IMR-90 (cell line): ENCODE results near the gene MDC1. TPM values are rescaled to one million over a fixed set of nuclear protein-coding genes. Genes with fewer than 3 reads are reported as not detected.
A peak's percentile ranks its signal among the peaks of the same experiment; 100 is the strongest.

Source experiments
- ATAC-seq: fragments of 200-7000 bp; cut with Tn5 transposase; 2 replicates; pipeline ENCODE4 v1.9.1; 2020; ENCODE audit warnings: low read depth, mild to moderate bottlenecking, moderate library complexity
- BruUV-seq: library from RNA; stranded (reverse); fragments of 400-500 nt; replicated peaks from 2 replicates; lab custom pipeline; 2021; lab: Mats Ljungman, UMichigan
- CTCF ChIA-PET: fragments of 300-600 bp; formaldehyde crosslinking; extraction: SDS; loops from one replicate; lab custom pipeline; 2021; ENCODE audit warnings: antibody characterized with exemption; lab: Yijun Ruan, JAX
- POLR2A ChIA-PET: fragments of 300-600 bp; sonication (Branson Sonifier 250); formaldehyde crosslinking; loops from one replicate; lab custom pipeline; 2022; ENCODE audit warnings: antibody characterized with exemption; ENCODE audit not compliant: unreplicated experiment; lab: Charles Lee
- DNase-seq: peaks from one replicate; pipeline ENCODE4 v3.0.0; 2013
- H2AFZ ChIP-seq: replicated peaks from 2 replicates; pipeline ENCODE3; 2013; ENCODE audit warnings: low read length, mild to moderate bottlenecking; ENCODE audit not compliant: poor library complexity
- H2AK5ac ChIP-seq: 2 replicates; pipeline ENCODE4 v1.6.1; 2013; ENCODE audit warnings: low read depth, low read length, inconsistent platforms
- H2AK9ac ChIP-seq: replicated peaks from 2 replicates; pipeline ENCODE3; 2013; ENCODE audit warnings: mild to moderate bottlenecking, low read depth, low read length, moderate library complexity; ENCODE audit not compliant: poor library complexity
- H2BK120ac ChIP-seq: 2 replicates; pipeline ENCODE4 v1.6.1; 2013; ENCODE audit warnings: low read depth, low read length, inconsistent platforms
- H2BK15ac ChIP-seq: 3 replicates; pipeline ENCODE4 v1.6.1; 2013; ENCODE audit warnings: low read depth, low read length, inconsistent platforms
- H2BK20ac ChIP-seq: 2 replicates; pipeline ENCODE4 v1.6.1; 2013; ENCODE audit warnings: low read depth, mild to moderate bottlenecking, inconsistent platforms, low read length, moderate library complexity
- H2BK5ac ChIP-seq: 2 replicates; pipeline ENCODE4 v1.6.1; 2013; ENCODE audit warnings: mild to moderate bottlenecking, low read depth, low read length, inconsistent platforms; ENCODE audit not compliant: poor library complexity, severe bottlenecking
- H3K14ac ChIP-seq: replicated peaks from 2 replicates; pipeline ENCODE4 v1.6.1; 2013; ENCODE audit warnings: low read depth, low read length, inconsistent platforms
- H3K18ac ChIP-seq: 2 replicates; pipeline ENCODE4 v1.6.1; 2013; ENCODE audit warnings: low read depth, low read length, control low read depth
- H3K23ac ChIP-seq: 2 replicates; pipeline ENCODE4 v1.6.1; 2013; ENCODE audit warnings: low read depth, low read length, inconsistent platforms
- H3K27ac ChIP-seq: 2 replicates; pipeline ENCODE4 v1.5.1; 2013; ENCODE audit warnings: mild to moderate bottlenecking, control low read depth, low read length; ENCODE audit not compliant: insufficient read depth
- H3K27me3 ChIP-seq: 2 replicates; pipeline ENCODE4 v1.6.1; 2013; ENCODE audit warnings: low read length; ENCODE audit not compliant: control insufficient read depth, insufficient read depth
- H3K36me3 ChIP-seq: 2 replicates; pipeline ENCODE4 v1.6.1; 2013; ENCODE audit warnings: low read length, mixed read lengths; ENCODE audit not compliant: control insufficient read depth, insufficient read depth
- H3K4ac ChIP-seq: 2 replicates; pipeline ENCODE4 v1.6.1; 2013; ENCODE audit warnings: low read depth, low read length, inconsistent platforms
- H3K4me1 ChIP-seq: 2 replicates; pipeline ENCODE4 v1.6.1; 2013; ENCODE audit warnings: low read length, mixed read lengths; ENCODE audit not compliant: control insufficient read depth, insufficient read depth
- H3K4me2 ChIP-seq: 2 replicates; pipeline ENCODE4 v1.6.1; 2013; ENCODE audit warnings: low read depth, mild to moderate bottlenecking, control low read depth, low read length, moderate library complexity
- H3K4me3 ChIP-seq: 2 replicates; pipeline ENCODE4 v1.5.1; 2013; ENCODE audit warnings: low read depth, mild to moderate bottlenecking, control low read depth, low read length, moderate library complexity; ENCODE audit not compliant: insufficient read depth
- H3K56ac ChIP-seq: 2 replicates; pipeline ENCODE4 v1.6.1; 2013; ENCODE audit warnings: low read length, inconsistent platforms; ENCODE audit not compliant: insufficient read depth; ENCODE audit errors: extremely low read depth
- H3K79me1 ChIP-seq, 2 experiments: 2 replicates each; pipeline ENCODE4 v1.6.1; 2013; ENCODE audit warnings: low read length in 2 of 2, inconsistent platforms in 1 of 2, low read depth in 1 of 2
- H3K9ac ChIP-seq: 2 replicates; pipeline ENCODE4 v1.6.1; 2013; ENCODE audit warnings: low read depth, low read length, control low read depth
- H3K9me1 ChIP-seq: 2 replicates; pipeline ENCODE4 v1.6.1; 2013; ENCODE audit warnings: low read length, inconsistent platforms; ENCODE audit not compliant: insufficient read depth
- H3K9me3 ChIP-seq: 2 replicates; pipeline ENCODE4 v1.6.1; 2013; ENCODE audit warnings: low read length; ENCODE audit not compliant: control insufficient read depth, insufficient read depth
- H4K20me1 ChIP-seq: 2 replicates; pipeline ENCODE4 v1.6.1; 2013; ENCODE audit warnings: low read length, inconsistent platforms; ENCODE audit not compliant: insufficient read depth
- H4K5ac ChIP-seq: 2 replicates; pipeline ENCODE4 v1.6.1; 2013; ENCODE audit warnings: mild to moderate bottlenecking, low read depth, low read length, control low read depth
- H4K8ac ChIP-seq, 2 experiments: 2 replicates each; pipeline ENCODE4 v1.6.1; 2013; ENCODE audit warnings: low read depth in 2 of 2, low read length in 2 of 2, control low read depth in 1 of 2, inconsistent platforms in 1 of 2
- H4K91ac ChIP-seq: 2 replicates; pipeline ENCODE4 v1.6.1; 2013; ENCODE audit warnings: low read depth, low read length, inconsistent platforms; ENCODE audit not compliant: insufficient read depth
- CHD1 ChIP-seq: IDR thresholded peaks from 2 replicates; pipeline ENCODE4 v1.6.1; 2012; ENCODE audit warnings: low read depth, low read length, improper control_type of control experiment
- FOS ChIP-seq: fragments of 150-350 bp; IDR thresholded peaks from 2 replicates; pipeline ENCODE4 v1.6.1; 2016; ENCODE audit warnings: low read depth, low read length
- MAZ ChIP-seq: IDR thresholded peaks from 2 replicates; pipeline ENCODE4 v1.6.1; 2012; ENCODE audit warnings: low read depth, mild to moderate bottlenecking, low read length, improper control_type of control experiment, moderate library complexity, borderline replicate concordance
- NFE2L2 ChIP-seq: fragments of 150-350 bp; IDR thresholded peaks from 2 replicates; pipeline ENCODE4 v1.6.1; 2016; ENCODE audit warnings: low read depth, mild to moderate bottlenecking, low read length
- RAD21 ChIP-seq: IDR thresholded peaks from 2 replicates; pipeline ENCODE4 v1.6.1; 2012; ENCODE audit warnings: low read length, improper control_type of control experiment
- SMC3 ChIP-seq: fragments of 150-350 bp; IDR thresholded peaks from 2 replicates; pipeline ENCODE4 v1.6.1; 2016; ENCODE audit warnings: low read depth, mild to moderate bottlenecking, antibody characterized with exemption, low read length, moderate library complexity
- USF2 ChIP-seq: fragments of 150-350 bp; IDR thresholded peaks from 2 replicates; pipeline ENCODE4 v1.6.1; 2017; ENCODE audit warnings: mild to moderate bottlenecking, antibody characterized with exemption, low read length, low read depth
- WGBS, 2 experiments: methylation state at CpG; one replicate each; pipeline versions ENCODE4 v1.1.5 to v1.1.7; 2013; ENCODE audit warnings: missing lambda C conversion rate in 2 of 2; ENCODE audit not compliant: insufficient read length in 1 of 2; ENCODE audit errors: extremely low coverage in 2 of 2; 5-methylcytosine and 5-hydroxymethylcytosine counted together
- dilution Hi-C: fragments of 300-500 bp; cut with HindIII; formaldehyde crosslinking; loops from one replicate; pipeline ENCODE4 v1.14.3; 2018; ENCODE audit warnings: low sequenced_read_pairs; ENCODE audit not compliant: unreplicated experiment
- in situ Hi-C: fragments of 300-500 bp; cut with MboI; formaldehyde crosslinking; loops from 3 replicates; pipeline ENCODE4 v1.14.3; 2019; ENCODE audit warnings: low sequenced_read_pairs, inconsistent platforms, mixed read lengths
- intact Hi-C: fragments of 100-400 bp; cut with micrococcal nuclease; formaldehyde crosslinking; loops from 2 replicates; pipeline ENCODE4 v1.10.0; 2022
- polyA plus RNA-seq, 3 experiments: library from polyadenylated mRNA; depleted of rRNA; stranded (reverse); fragments of >200 nt; gene quantifications; 2 replicates each; pipeline ENCODE4 v1.2.3, GENCODE V29; 2012; ENCODE audit warnings: low replicate concordance in 1 of 3
- total RNA-seq: library from RNA; depleted of rRNA; stranded (reverse); fragments of >200 nt; gene quantifications from 2 replicates; pipeline ENCODE4 v1.2.3, GENCODE V29; 2012

MDC1 gene
- total and polyA plus RNA-seq, 2 of the 4 experiments (the other 2 are of a cell fraction): 4.5 to 12.1 TPM

- POLR2A ChIA-PET: interaction anchor here (0.5 to 1.8 kb wide), 5 partner anchors 11 to 93 kb away, joined by 3 to 10 read pairs (median 6); partner anchors contain the start of gene DHX16
- dilution Hi-C loops (no loop called here), intact Hi-C loops (loop anchor here (5.0 kb wide), 1 partner anchor 404 kb away; no protein-coding TSS in a partner anchor), in situ Hi-C loops (loop anchor here (5.0 kb wide), 1 partner anchor 39 kb away; the partner anchor contains the start of gene TUBB)
- ATAC-seq: no peak
- Histone ChIP-seq H2BK15ac (peak overlapping the region; percentile 96; the same call in 2 of the 3 replicates), H4K8ac (peak overlapping the region; percentile 90 to 96), H3K14ac (peak overlapping the region; percentile 100), H3K36me3 (peaks cover 47% of the 10 kb centered on the region), H3K27ac (peak overlapping the region; percentile 100), H4K20me1 (peaks cover 74% of the 10 kb centered on the region), H4K5ac (peak overlapping the region; percentile 61), H3K23ac (peak overlapping the region; percentile 100), H2AK9ac (peak overlapping the region; percentile 95), H3K9ac (peak overlapping the region; percentile 100), H2BK20ac (peak overlapping the region; percentile 53), H3K27me3 (no peaks in the 10 kb centered on the region), H2AK5ac (peak overlapping the region; percentile 98), H3K4ac (peak overlapping the region; percentile 98), H3K4me2 (peak overlapping the region; percentile 96), H2BK5ac (peak overlapping the region; percentile 96), H2BK120ac (peak overlapping the region; percentile 88), H3K79me1 (peaks cover 6 to 37% of the 10 kb centered on the region in 2 experiments; a peak in 3 of 4 replicates), H2AFZ (peak overlapping the region; percentile 40), H3K18ac (peak overlapping the region; percentile 92), H3K9me1 (no peaks in the 10 kb centered on the region), H4K91ac (peak overlapping the region; percentile 99), H3K4me3 (peak overlapping the region; percentile 97), H3K56ac (peak overlapping the region; percentile 100), H3K9me3 (no peaks in the 10 kb centered on the region), H3K4me1 (peaks cover 18% of the 10 kb centered on the region)
- CTCF ChIA-PET: no interaction called here
- WGBS, 2 experiments: 0% methylated on average over 1 of the region's 7 CpGs; no CpG with 5 or more reads in 1 of the 2 experiments
- no peak for DNase-seq
- BruUV-seq: no TSS peak
- no peak for TF ChIP-seq SMC3
- no peak for TF ChIP-seq NFE2L2
- TF ChIP-seq FOS: no peak
- TF ChIP-seq USF2: no peak
- no peak for TF ChIP-seq RAD21
- TF ChIP-seq CHD1: no peak
- TF ChIP-seq MAZ: no peak
Observed at GRCh38 chr6:30683183-30683979, 33.7 kb downstream of the MDC1 start.
